Mesendoderm (in vitro differentiated cells): ENCODE data around the gene RFLNA.
"Not testable (repeated sequence)": the region's sequence is repeated elsewhere in the genome, so short reads cannot be mapped to it uniquely, and the experiment has no call there.

Experiments used
- DNase-seq: peaks from one replicate; pipeline ENCODE4 v3.0.0; 2013
- H2AK5ac ChIP-seq: 2 replicates; pipeline ENCODE4 v1.6.1; 2013; ENCODE audit warnings: low read length, inconsistent platforms
- H2BK120ac ChIP-seq: 2 replicates; pipeline ENCODE4 v1.6.1; 2013; ENCODE audit warnings: low read depth, mild to moderate bottlenecking, low read length, moderate library complexity, mixed read lengths
- H2BK15ac ChIP-seq: replicated peaks from 2 replicates; pipeline ENCODE4 v1.6.1; 2013; ENCODE audit warnings: low read depth, mild to moderate bottlenecking, moderate library complexity
- H2BK5ac ChIP-seq: 2 replicates; pipeline ENCODE4 v1.6.1; 2013; ENCODE audit warnings: low read length, inconsistent platforms
- H3K18ac ChIP-seq: 2 replicates; pipeline ENCODE4 v1.6.1; 2013; ENCODE audit warnings: mild to moderate bottlenecking, low read length, mixed read lengths
- H3K23ac ChIP-seq: one replicate; pipeline ENCODE4 v1.6.1; 2013; ENCODE audit warnings: low read length
- H3K27ac ChIP-seq: 2 replicates; pipeline ENCODE4 v1.5.1; 2013; ENCODE audit warnings: low read depth, mild to moderate bottlenecking, inconsistent platforms, low read length, moderate library complexity
- H3K27me3 ChIP-seq: 2 replicates; pipeline ENCODE4 v1.6.1; 2013; ENCODE audit warnings: low read length, control low read depth, mild to moderate bottlenecking, inconsistent platforms; ENCODE audit not compliant: insufficient read depth, poor library complexity
- H3K36me3 ChIP-seq: 2 replicates; pipeline ENCODE4 v1.6.1; 2013; ENCODE audit warnings: low read length, inconsistent platforms; ENCODE audit not compliant: control insufficient read depth, insufficient read depth
- H3K4ac ChIP-seq: one replicate; pipeline ENCODE4 v1.6.1; 2013; ENCODE audit warnings: low read depth, mild to moderate bottlenecking, low read length, moderate library complexity
- H3K4me1 ChIP-seq: 2 replicates; pipeline ENCODE4 v1.6.1; 2013; ENCODE audit warnings: low read depth, low read length, inconsistent platforms; ENCODE audit not compliant: control insufficient read depth
- H3K4me2 ChIP-seq: 2 replicates; pipeline ENCODE4 v1.6.1; 2013; ENCODE audit warnings: low read length
- H3K4me3 ChIP-seq: 2 replicates; pipeline ENCODE4 v1.5.1; 2013; ENCODE audit warnings: mild to moderate bottlenecking, low read length
- H3K56ac ChIP-seq: one replicate; pipeline ENCODE4 v1.6.1; 2013; ENCODE audit warnings: low read length
- H3K79me1 ChIP-seq: 2 replicates; pipeline ENCODE4 v1.6.1; 2013; ENCODE audit warnings: low read length, inconsistent platforms
- H3K79me2 ChIP-seq: 2 replicates; pipeline ENCODE4 v1.6.1; 2013; ENCODE audit warnings: mild to moderate bottlenecking, low read length; ENCODE audit not compliant: control insufficient read depth, insufficient read depth
- H3K9ac ChIP-seq: 2 replicates; pipeline ENCODE4 v1.6.1; 2013; ENCODE audit warnings: low read length, inconsistent platforms
- H4K5ac ChIP-seq: one replicate; pipeline ENCODE4 v1.6.1; 2013; ENCODE audit warnings: low read length
- H4K8ac ChIP-seq: one replicate; pipeline ENCODE4 v1.6.1; 2013; ENCODE audit warnings: low read depth, mild to moderate bottlenecking, control low read depth, low read length, moderate library complexity
- WGBS: extraction: QIAGEN DNeasy Blood & Tissue Kit; methylation state at CpG from one replicate; pipeline ENCODE4 v1.1.7; 2013; ENCODE audit warnings: low lambda C conversion rate, missing lambda C conversion rate; ENCODE audit not compliant: insufficient coverage; ENCODE audit errors: extremely low coverage; 5-methylcytosine and 5-hydroxymethylcytosine counted together

RFLNA gene

DNA sequence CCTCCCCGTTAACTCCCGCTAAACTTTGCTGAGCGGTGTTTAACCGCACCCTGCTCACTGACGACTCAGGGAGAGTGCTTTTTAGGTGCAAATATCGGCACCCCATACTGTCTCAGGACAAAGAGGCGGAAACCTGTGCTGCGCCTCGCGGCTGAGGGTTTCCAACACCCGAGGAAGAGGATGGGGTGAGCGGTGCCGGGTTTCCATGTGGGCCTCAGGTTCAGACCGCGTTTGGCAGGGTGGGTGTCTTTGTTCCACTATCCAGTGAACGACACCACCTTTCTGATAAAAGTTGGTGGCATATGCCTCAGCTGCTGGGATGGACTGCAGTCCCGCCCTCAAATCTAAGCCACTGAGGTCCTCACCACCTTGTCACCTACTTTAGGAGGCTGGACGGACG is 3.0 kb downstream of the RFLNA start:
- no CpG with 5 or more reads among the region's 19 CpGs for WGBS
- no peak overlapping the region for H4K5ac ChIP-seq
- H2BK5ac ChIP-seq: no peak overlapping the region
- H3K27ac ChIP-seq: no peak overlapping the region
- H3K36me3 ChIP-seq: no peaks in the 10 kb centered on the region
- no peaks in the 10 kb centered on the region for H3K79me2 ChIP-seq
- H3K4me1 ChIP-seq: peaks cover 3% of the 10 kb centered on the region
- H3K4ac ChIP-seq: no peak overlapping the region
- no peak overlapping the region for H3K18ac ChIP-seq
- H2AK5ac ChIP-seq: no peak overlapping the region
- DNase-seq: no peak
- peaks cover 4% of the 10 kb centered on the region for H3K79me1 ChIP-seq
- no peaks in the 10 kb centered on the region for H3K27me3 ChIP-seq
- H3K23ac ChIP-seq: no peak overlapping the region
- peak overlapping the region; percentile 47 for H3K56ac ChIP-seq
- no peak overlapping the region for H4K8ac ChIP-seq
- H3K4me3 ChIP-seq: no peak overlapping the region
- no peak overlapping the region for H2BK15ac ChIP-seq
- no peak overlapping the region for H3K9ac ChIP-seq
- no peak overlapping the region for H2BK120ac ChIP-seq
- no peak overlapping the region for H3K4me2 ChIP-seq

DNA sequence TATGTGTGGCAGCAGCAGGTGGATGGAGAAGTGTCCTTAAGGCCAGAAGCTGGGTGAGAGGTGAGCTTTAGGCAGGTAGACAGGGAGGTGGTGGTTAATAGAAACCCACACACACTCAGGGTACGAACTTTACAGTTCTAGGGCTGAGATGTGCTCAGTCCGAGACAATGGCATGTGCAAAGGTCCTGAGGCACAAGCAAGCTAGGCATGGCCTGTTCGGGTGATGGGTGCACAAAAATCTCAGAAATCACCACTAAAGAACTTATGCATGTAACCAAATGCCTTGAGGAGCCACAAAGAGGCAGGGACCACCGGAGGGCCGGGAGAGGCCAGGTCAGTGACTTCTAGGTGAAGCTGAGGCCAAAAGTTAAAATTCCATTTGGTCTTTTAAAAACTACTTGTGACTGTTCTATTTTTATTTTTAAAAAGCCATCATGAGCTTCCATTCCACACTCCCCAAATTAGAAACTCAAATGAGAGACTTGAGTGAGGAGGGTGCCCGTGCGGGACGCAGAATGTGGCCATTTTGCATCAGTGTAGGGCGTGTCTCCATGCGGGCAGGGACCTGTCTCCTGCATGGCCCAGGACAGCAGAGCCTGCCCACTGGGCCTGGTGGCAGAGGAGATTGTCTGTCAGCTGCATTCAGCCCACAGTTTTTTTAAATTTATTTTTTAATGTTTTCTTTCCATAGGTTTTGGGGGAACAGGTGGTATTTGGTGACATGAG is 4.0 kb downstream of the RFLNA start:
- no peak overlapping the region for H3K4me3 ChIP-seq

DNA sequence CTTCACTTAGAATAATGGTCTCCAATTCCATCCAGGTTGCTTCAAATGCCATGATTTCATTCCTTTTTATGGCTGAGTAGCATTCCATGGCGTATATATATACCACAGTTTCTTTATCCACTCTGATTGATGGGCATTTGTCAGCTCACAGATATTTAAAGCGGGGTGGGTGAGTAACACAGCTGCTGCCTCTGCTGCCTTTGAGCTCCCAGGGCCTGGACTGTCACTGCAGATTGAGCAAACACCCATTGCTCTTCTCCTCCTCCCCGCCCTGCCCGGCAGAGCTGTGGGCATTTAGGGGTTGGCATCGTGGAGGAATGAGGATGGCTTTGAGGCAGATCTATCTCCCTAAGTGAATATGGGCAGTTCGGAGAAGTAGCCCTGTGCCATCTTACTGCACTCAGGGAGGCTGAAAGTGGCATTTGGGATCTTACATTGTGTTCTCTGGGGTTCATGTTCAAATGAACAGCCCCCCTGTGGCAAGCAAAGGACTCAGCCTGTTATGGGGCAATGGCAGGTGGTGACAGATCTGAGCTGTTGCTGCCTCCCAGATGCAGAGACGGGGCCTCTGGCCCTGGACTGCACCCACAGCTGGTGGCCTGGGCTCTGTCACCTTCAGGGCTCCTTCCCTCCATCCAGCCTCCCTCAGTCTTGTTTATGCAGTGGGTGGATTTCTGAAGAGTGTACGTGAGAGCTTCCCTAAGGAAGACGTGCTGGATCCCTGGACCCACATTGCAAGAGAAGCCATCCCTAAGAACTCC is 4.9 kb downstream of the RFLNA start:
- Histone ChIP-seq H3K79me1 (peaks cover 4% of the 10 kb centered on the region), H2BK15ac (no peak overlapping the region), H2BK120ac (no peak overlapping the region), H3K9ac (no peak overlapping the region), H3K27me3 (no peaks in the 10 kb centered on the region), H2AK5ac (no peak overlapping the region), H3K18ac (no peak overlapping the region), H3K4me3 (no peak overlapping the region), H4K8ac (no peak overlapping the region), H3K79me2 (no peaks in the 10 kb centered on the region), H3K4me1 (no peaks in the 10 kb centered on the region), H3K4me2 (no peak overlapping the region), H3K4ac (no peak overlapping the region), H2BK5ac (no peak overlapping the region), H3K23ac (no peak overlapping the region), H4K5ac (no peak overlapping the region), H3K56ac (no peak overlapping the region), H3K36me3 (no peaks in the 10 kb centered on the region), H3K27ac (no peak overlapping the region)
- no peak for DNase-seq
- no CpG with 5 or more reads among the region's 9 CpGs for WGBS

More for the DNA sequence above, 4.0 kb downstream of the RFLNA start:
- peaks cover 2% of the 10 kb centered on the region for H3K4me1 ChIP-seq
- H2BK15ac ChIP-seq: no peak overlapping the region
- H4K5ac ChIP-seq: no peak overlapping the region
- no peak overlapping the region for H3K9ac ChIP-seq
- H3K27me3 ChIP-seq: no peaks in the 10 kb centered on the region
- no peak overlapping the region for H3K56ac ChIP-seq
- H3K23ac ChIP-seq: no peak overlapping the region
- no peak overlapping the region for H2BK5ac ChIP-seq
- no peak overlapping the region for H3K27ac ChIP-seq
- H3K36me3 ChIP-seq: no peaks in the 10 kb centered on the region
- WGBS: no CpG with 5 or more reads among the region's 10 CpGs
- no peak overlapping the region for H3K4ac ChIP-seq
- no peak overlapping the region for H2BK120ac ChIP-seq
- no peaks in the 10 kb centered on the region for H3K79me2 ChIP-seq
- H2AK5ac ChIP-seq: no peak overlapping the region
- H4K8ac ChIP-seq: no peak overlapping the region
- H3K4me2 ChIP-seq: no peak overlapping the region
- H3K79me1 ChIP-seq: peaks cover 4% of the 10 kb centered on the region
- no peak for DNase-seq
- no peak overlapping the region for H3K18ac ChIP-seq

DNA sequence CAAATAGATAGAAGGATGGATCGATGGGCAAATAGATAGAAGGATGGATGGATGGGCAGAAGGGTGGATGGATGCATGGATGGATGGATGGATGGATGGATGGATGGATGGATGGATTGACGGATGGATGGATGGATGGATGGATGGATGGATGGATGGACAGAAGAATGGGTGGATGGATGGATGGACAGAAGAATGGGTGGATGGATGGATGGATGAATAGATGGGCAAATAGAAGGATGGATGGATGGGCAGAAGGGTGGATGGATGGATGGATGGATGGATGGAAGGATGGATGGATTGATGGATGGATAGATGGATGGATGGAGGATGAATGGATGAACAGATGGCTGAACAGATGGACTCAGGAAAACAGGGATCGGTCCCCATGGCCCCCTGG is 5.8 kb downstream of the RFLNA start:
- WGBS: no CpG with 5 or more reads among the region's 3 CpGs
- not testable (repeated sequence) for H4K8ac ChIP-seq, H3K27me3 ChIP-seq, H4K5ac ChIP-seq, H2BK5ac ChIP-seq, DNase-seq, H3K4me3 ChIP-seq, H3K4me1 ChIP-seq, H3K36me3 ChIP-seq, H2AK5ac ChIP-seq, H3K79me2 ChIP-seq, H3K18ac ChIP-seq, H3K56ac ChIP-seq, H3K4ac ChIP-seq, H3K27ac ChIP-seq, H3K79me1 ChIP-seq, H2BK15ac ChIP-seq, H3K23ac ChIP-seq, H2BK120ac ChIP-seq, H3K4me2 ChIP-seq, H3K9ac ChIP-seq

DNA sequence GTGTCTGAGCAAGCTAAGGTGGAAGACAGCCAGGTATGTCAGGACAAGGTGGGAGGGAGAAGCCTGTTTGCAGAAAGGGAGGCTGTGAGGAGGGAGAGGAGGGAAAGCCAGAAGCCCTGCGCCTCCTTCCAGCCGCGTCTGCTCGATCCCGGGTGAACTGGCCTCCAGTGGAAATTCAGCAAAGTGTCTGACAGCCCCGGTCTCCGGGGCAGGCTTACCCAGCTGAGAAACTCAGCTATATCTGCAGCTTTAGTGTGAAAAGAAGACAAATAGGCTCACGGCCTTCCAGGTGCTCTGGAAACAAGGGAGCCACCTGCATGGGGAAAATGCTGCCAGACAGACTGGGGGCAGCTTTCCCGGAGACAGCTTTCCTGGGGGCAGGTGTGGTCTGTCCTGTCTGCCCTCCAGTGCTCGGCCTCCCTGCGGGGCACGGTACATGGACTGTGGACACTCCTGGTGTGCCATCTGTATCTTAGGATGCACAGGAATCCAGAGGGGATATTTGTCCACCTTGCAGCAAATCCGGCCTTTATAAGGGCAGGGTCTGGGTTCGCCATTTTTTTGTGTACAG is 6.3 kb downstream of the RFLNA start:
- no peak overlapping the region for H3K4ac ChIP-seq
- H4K5ac ChIP-seq: no peak overlapping the region
- H2BK15ac ChIP-seq: no peak overlapping the region
- no peaks in the 10 kb centered on the region for H3K79me2 ChIP-seq
- no peak overlapping the region for H2AK5ac ChIP-seq
- H3K79me1 ChIP-seq: peaks cover 4% of the 10 kb centered on the region
- no peak overlapping the region for H3K18ac ChIP-seq
- H3K27ac ChIP-seq: no peak overlapping the region
- no peak overlapping the region for H3K4me2 ChIP-seq
- no peak overlapping the region for H3K23ac ChIP-seq
- H2BK120ac ChIP-seq: no peak overlapping the region
- H2BK5ac ChIP-seq: no peak overlapping the region
- H3K4me3 ChIP-seq: no peak overlapping the region
- H3K56ac ChIP-seq: no peak overlapping the region
- no CpG with 5 or more reads among the region's 14 CpGs for WGBS
- H3K27me3 ChIP-seq: no peaks in the 10 kb centered on the region
- H3K4me1 ChIP-seq: no peaks in the 10 kb centered on the region
- H4K8ac ChIP-seq: no peak overlapping the region
- DNase-seq: no peak
- H3K36me3 ChIP-seq: no peaks in the 10 kb centered on the region
- H3K9ac ChIP-seq: no peak overlapping the region
